ENCODE measurements around the gene TTC7B.

Gene TTC7B

GRCh38 chr14:90517076-90517841, 299.0 kb downstream of the TTC7B start:
- Histone ChIP-seq H3K4me3 (ENCODE audit: insufficient read depth, low read depth, low read length, poor library complexity, severe bottlenecking) (no peak overlapping the region), H3K36me3 (ENCODE audit: control insufficient read depth, insufficient read depth, low read length) (no peaks in the 10 kb centered on the region), H3K9me3 (ENCODE audit: control insufficient read depth, low read length) (no peaks in the 10 kb centered on the region), H3K27me3 (replicated peaks; ENCODE audit: control insufficient read depth, insufficient read depth, low read length, poor library complexity, severe bottlenecking) (no peaks in the 10 kb centered on the region), H3K4me1 (ENCODE audit: control insufficient read depth, insufficient read depth, low read length, poor library complexity, severe bottlenecking) (no peaks in the 10 kb centered on the region), H3K27ac (ENCODE audit: insufficient read depth, low read length, poor library complexity, severe bottlenecking) (no peak overlapping the region)
- no peak for DNase-seq

GRCh38 chr14:90514566-90514965, 301.7 kb downstream of the TTC7B start:
- Histone ChIP-seq H3K27ac (ENCODE audit: insufficient read depth, low read length, poor library complexity, severe bottlenecking) (no peak overlapping the region), H3K9me3 (ENCODE audit: control insufficient read depth, low read length) (no peaks in the 10 kb centered on the region), H3K4me3 (ENCODE audit: insufficient read depth, low read depth, low read length, poor library complexity, severe bottlenecking) (no peak overlapping the region), H3K36me3 (ENCODE audit: control insufficient read depth, insufficient read depth, low read length) (no peaks in the 10 kb centered on the region), H3K4me1 (ENCODE audit: control insufficient read depth, insufficient read depth, low read length, poor library complexity, severe bottlenecking) (no peaks in the 10 kb centered on the region), H3K27me3 (replicated peaks; ENCODE audit: control insufficient read depth, insufficient read depth, low read length, poor library complexity, severe bottlenecking) (no peaks in the 10 kb centered on the region)
- no peak for DNase-seq

GRCh38 chr14:90514015-90514398, 302.2 kb downstream of the TTC7B start:
- no peak overlapping the region for H3K27ac ChIP-seq (ENCODE audit: insufficient read depth, low read length, poor library complexity, severe bottlenecking)
- H3K36me3 ChIP-seq (ENCODE audit: control insufficient read depth, insufficient read depth, low read length): no peaks in the 10 kb centered on the region
- no peak overlapping the region for H3K4me3 ChIP-seq (ENCODE audit: insufficient read depth, low read depth, low read length, poor library complexity, severe bottlenecking)
- H3K27me3 ChIP-seq (replicated peaks; ENCODE audit: control insufficient read depth, insufficient read depth, low read length, poor library complexity, severe bottlenecking): peaks cover 2% of the 10 kb centered on the region
- H3K9me3 ChIP-seq (ENCODE audit: control insufficient read depth, low read length): no peaks in the 10 kb centered on the region
- DNase-seq: no peak
- no peaks in the 10 kb centered on the region for H3K4me1 ChIP-seq (ENCODE audit: control insufficient read depth, insufficient read depth, low read length, poor library complexity, severe bottlenecking)

GRCh38 chr14:90513161-90514014, 302.8 kb downstream of the TTC7B start:
- no peak for DNase-seq
- Histone ChIP-seq H3K27me3 (replicated peaks; ENCODE audit: control insufficient read depth, insufficient read depth, low read length, poor library complexity, severe bottlenecking) (peaks cover 5% of the 10 kb centered on the region), H3K27ac (ENCODE audit: insufficient read depth, low read length, poor library complexity, severe bottlenecking) (no peak overlapping the region)

GRCh38 chr14:90512329-90512991, 303.8 kb downstream of the TTC7B start:
- H3K27ac ChIP-seq (ENCODE audit: insufficient read depth, low read length, poor library complexity, severe bottlenecking): no peak overlapping the region
- peaks cover 5% of the 10 kb centered on the region for H3K27me3 ChIP-seq (replicated peaks; ENCODE audit: control insufficient read depth, insufficient read depth, low read length, poor library complexity, severe bottlenecking)
- H3K9me3 ChIP-seq (ENCODE audit: control insufficient read depth, low read length): no peaks in the 10 kb centered on the region

More at GRCh38 chr14:90513161-90514014, 302.8 kb downstream of the TTC7B start:
- no peaks in the 10 kb centered on the region for H3K4me1 ChIP-seq (ENCODE audit: control insufficient read depth, insufficient read depth, low read length, poor library complexity, severe bottlenecking)
- H3K4me3 ChIP-seq (ENCODE audit: insufficient read depth, low read depth, low read length, poor library complexity, severe bottlenecking): no peak overlapping the region
- no peaks in the 10 kb centered on the region for H3K36me3 ChIP-seq (ENCODE audit: control insufficient read depth, insufficient read depth, low read length)
- no peaks in the 10 kb centered on the region for H3K9me3 ChIP-seq (ENCODE audit: control insufficient read depth, low read length)

GRCh38 chr14:90511795-90512328, 304.4 kb downstream of the TTC7B start:
- DNase-seq: no peak
- Histone ChIP-seq H3K27me3 (replicated peaks; ENCODE audit: control insufficient read depth, insufficient read depth, low read length, poor library complexity, severe bottlenecking) (peaks cover 5% of the 10 kb centered on the region), H3K4me3 (ENCODE audit: insufficient read depth, low read depth, low read length, poor library complexity, severe bottlenecking) (no peak overlapping the region), H3K36me3 (ENCODE audit: control insufficient read depth, insufficient read depth, low read length) (no peaks in the 10 kb centered on the region), H3K9me3 (ENCODE audit: control insufficient read depth, low read length) (no peaks in the 10 kb centered on the region), H3K4me1 (ENCODE audit: control insufficient read depth, insufficient read depth, low read length, poor library complexity, severe bottlenecking) (no peaks in the 10 kb centered on the region), H3K27ac (ENCODE audit: insufficient read depth, low read length, poor library complexity, severe bottlenecking) (no peak overlapping the region)

More at GRCh38 chr14:90512329-90512991, 303.8 kb downstream of the TTC7B start:
- no peak for DNase-seq
- no peaks in the 10 kb centered on the region for H3K36me3 ChIP-seq (ENCODE audit: control insufficient read depth, insufficient read depth, low read length)
- H3K4me3 ChIP-seq (ENCODE audit: insufficient read depth, low read depth, low read length, poor library complexity, severe bottlenecking): no peak overlapping the region
- no peaks in the 10 kb centered on the region for H3K4me1 ChIP-seq (ENCODE audit: control insufficient read depth, insufficient read depth, low read length, poor library complexity, severe bottlenecking)

- H3K4me3 ChIP-seq (ENCODE audit: insufficient read depth, low read depth, low read length, poor library complexity, severe bottlenecking): no peak overlapping the region
- no peaks in the 10 kb centered on the region for H3K36me3 ChIP-seq (ENCODE audit: control insufficient read depth, insufficient read depth, low read length)
- peaks cover 5% of the 10 kb centered on the region for H3K27me3 ChIP-seq (replicated peaks; ENCODE audit: control insufficient read depth, insufficient read depth, low read length, poor library complexity, severe bottlenecking)
- no peak overlapping the region for H3K27ac ChIP-seq (ENCODE audit: insufficient read depth, low read length, poor library complexity, severe bottlenecking)
- H3K9me3 ChIP-seq (ENCODE audit: control insufficient read depth, low read length): no peaks in the 10 kb centered on the region
- H3K4me1 ChIP-seq (ENCODE audit: control insufficient read depth, insufficient read depth, low read length, poor library complexity, severe bottlenecking): no peaks in the 10 kb centered on the region
- DNase-seq: no peak
These were observed 305.0 kb downstream of the TTC7B start for GRCh38 chr14:90511252-90511651.

- Histone ChIP-seq H3K36me3 (ENCODE audit: control insufficient read depth, insufficient read depth, low read length) (no peaks in the 10 kb centered on the region), H3K4me3 (ENCODE audit: insufficient read depth, low read depth, low read length, poor library complexity, severe bottlenecking) (no peak overlapping the region), H3K27ac (ENCODE audit: insufficient read depth, low read length, poor library complexity, severe bottlenecking) (no peak overlapping the region), H3K27me3 (replicated peaks; ENCODE audit: control insufficient read depth, insufficient read depth, low read length, poor library complexity, severe bottlenecking) (peaks cover 5% of the 10 kb centered on the region), H3K4me1 (ENCODE audit: control insufficient read depth, insufficient read depth, low read length, poor library complexity, severe bottlenecking) (no peaks in the 10 kb centered on the region), H3K9me3 (ENCODE audit: control insufficient read depth, low read length) (no peaks in the 10 kb centered on the region)
- no peak for DNase-seq
These were observed 306.1 kb downstream of the TTC7B start for GRCh38 chr14:90510159-90510558.

- Histone ChIP-seq H3K4me3 (ENCODE audit: insufficient read depth, low read depth, low read length, poor library complexity, severe bottlenecking) (no peak overlapping the region), H3K27me3 (replicated peaks; ENCODE audit: control insufficient read depth, insufficient read depth, low read length, poor library complexity, severe bottlenecking) (peaks cover 5% of the 10 kb centered on the region), H3K36me3 (ENCODE audit: control insufficient read depth, insufficient read depth, low read length) (no peaks in the 10 kb centered on the region), H3K27ac (ENCODE audit: insufficient read depth, low read length, poor library complexity, severe bottlenecking) (no peak overlapping the region), H3K9me3 (ENCODE audit: control insufficient read depth, low read length) (no peaks in the 10 kb centered on the region), H3K4me1 (ENCODE audit: control insufficient read depth, insufficient read depth, low read length, poor library complexity, severe bottlenecking) (no peaks in the 10 kb centered on the region)
- DNase-seq: no peak
These were observed 306.8 kb downstream of the TTC7B start for GRCh38 chr14:90509403-90509802.
